GM03348 (cell line): ENCODE measurements around the gene SLC46A1.
A peak's percentile ranks its signal among the peaks of the same experiment; 100 is the strongest.

Experiments used
- DNase-seq: peaks from one replicate; pipeline ENCODE4 v3.0.0; 2012; ENCODE audit warnings: low spot score

Gene SLC46A1

GRCh38 chr17:28404007-28404406 is 2.0 kb downstream of the SLC46A1 start:
- DNase-seq, result no peak

GRCh38 chr17:28402844-28403243 is 3.2 kb downstream of the SLC46A1 start:
- no peak for DNase-seq

- DNase-seq, result no peak
Measured at GRCh38 chr17:28402224-28402630, 3.8 kb downstream of the SLC46A1 start.

GRCh38 chr17:28399808-28400207 is 6.2 kb downstream of the SLC46A1 start:
- no peak for DNase-seq

GRCh38 chr17:28398280-28398981 is 7.6 kb downstream of the SLC46A1 start:
- no peak for DNase-seq

GRCh38 chr17:28397687-28398279 is 8.2 kb downstream of the SLC46A1 start:
- no peak for DNase-seq

- DNase-seq, result no peak
Measured at GRCh38 chr17:28397275-28397674, 8.7 kb downstream of the SLC46A1 start.

GRCh38 chr17:28396635-28397239 is 9.3 kb downstream of the SLC46A1 start:
- DNase-seq, result no peak

GRCh38 chr17:28395968-28396367 is 10.0 kb downstream of the SLC46A1 start:
- no peak for DNase-seq

- DNase-seq, result no peak
Measured at GRCh38 chr17:28395426-28395825, 10.6 kb downstream of the SLC46A1 start.

GRCh38 chr17:28394337-28395116 is 11.5 kb downstream of the SLC46A1 start:
- no peak for DNase-seq

- peak; percentile 55 for DNase-seq
Measured at GRCh38 chr17:28392491-28392890, 13.5 kb downstream of the SLC46A1 start.

- no peak for DNase-seq
Measured at GRCh38 chr17:28391401-28391800, 14.6 kb downstream of the SLC46A1 start.

GRCh38 chr17:28390984-28391383 is 15.0 kb downstream of the SLC46A1 start:
- DNase-seq, result no peak

GRCh38 chr17:28390563-28390962 is 15.4 kb downstream of the SLC46A1 start:
- DNase-seq, result no peak

- DNase-seq, result no peak
Measured at GRCh38 chr17:28390141-28390540, 15.9 kb downstream of the SLC46A1 start.

- DNase-seq, result no peak
Measured at GRCh38 chr17:28388106-28388505, 17.9 kb downstream of the SLC46A1 start.

GRCh38 chr17:28386391-28386790 is 19.6 kb downstream of the SLC46A1 start:
- DNase-seq, result no peak

- DNase-seq, result no peak
Measured at GRCh38 chr17:28385406-28385805, 20.6 kb downstream of the SLC46A1 start.

- DNase-seq, result no peak
Measured at GRCh38 chr17:28385037-28385400, 21.0 kb downstream of the SLC46A1 start.

GRCh38 chr17:28384281-28385036 is 21.6 kb downstream of the SLC46A1 start:
- DNase-seq, result peak; percentile 69
